Measurements from ENCODE around the gene SCRT2. TPM values are rescaled to one million over a fixed set of nuclear protein-coding genes. Genes with fewer than 3 reads are reported as not detected.
A peak's percentile ranks its signal among the peaks of the same experiment; 100 is the strongest.

Gene SCRT2
- total RNA-seq, 1 experiment from 2014 or later = not detected

GRCh38 chr20:684676-685319 lies 9.2 kb upstream of the SCRT2 start:
- Histone ChIP-seq H3T11ph (ENCODE audit: low read length) (no peak overlapping the region), H4K8ac (replicated peaks; ENCODE audit: insufficient read length, low read depth, low read length) (no peak overlapping the region), H3K4ac (ENCODE audit: low read depth, low read length) (no peak overlapping the region), H3K4me2 (ENCODE audit: insufficient read depth, insufficient read length, low read length) (no peak overlapping the region), H3K79me2 (ENCODE audit: insufficient read depth, low read length) (no peaks in the 10 kb centered on the region), H3K27ac (ENCODE audit: insufficient read length, low read depth, low read length) (no peak overlapping the region), H2BK12ac (ENCODE audit: insufficient read length, low read depth, low read length) (no peak overlapping the region), H4K5ac (ENCODE audit: insufficient read length, low read depth, low read length) (no peak overlapping the region), H2AK5ac (ENCODE audit: insufficient read length, low read length) (no peak overlapping the region), H2BK15ac (ENCODE audit: low read depth, low read length) (no peak overlapping the region), H2BK120ac (ENCODE audit: low read depth, low read length, poor library complexity, severe bottlenecking) (no peak overlapping the region), H3K9ac (ENCODE audit: extremely low read depth, insufficient read length, low read length) (no peak overlapping the region), H2BK20ac (ENCODE audit: low read depth, low read length, poor library complexity, severe bottlenecking) (no peak overlapping the region), H4K91ac (ENCODE audit: insufficient read length, low read depth, low read length) (no peak overlapping the region), H3K79me1 (ENCODE audit: insufficient read depth, low read depth, low read length, poor library complexity, severe bottlenecking) (no peaks in the 10 kb centered on the region), H3K14ac (ENCODE audit: insufficient read depth, low read length) (no peak overlapping the region), H4K20me1 (ENCODE audit: control insufficient read depth, insufficient read depth, insufficient read length) (no peaks in the 10 kb centered on the region), H3K9me3 (ENCODE audit: control insufficient read depth, low read depth, low read length) (no peaks in the 10 kb centered on the region), H3K23ac (ENCODE audit: insufficient read length, low read depth, low read length) (no peak overlapping the region), H2BK5ac (ENCODE audit: insufficient read length, low read length) (no peak overlapping the region), H3K18ac (ENCODE audit: insufficient read length, low read depth, low read length) (no peak overlapping the region), H2AFZ (ENCODE audit: low read length) (no peak overlapping the region), H3K27me3 (ENCODE audit: insufficient read depth, low read length) (0 out of 2 replicates have a peak, but pooled peaks cover 2% of the 10 kb centered on the region), H3K56ac (ENCODE audit: insufficient read length, low read depth, low read length) (no peak overlapping the region), H3K4me1 (ENCODE audit: insufficient read depth, low read length) (no peaks in the 10 kb centered on the region), H3K23me2 (ENCODE audit: insufficient read length, low read depth, low read length, poor library complexity, severe bottlenecking) (no peaks in the 10 kb centered on the region)
- Mint-ChIP-seq H3K27ac (0 out of 7 replicates have a peak overlapping the region, but pooled peaks of 1 of the 3 experiments have one; percentile 22), H3K4me1 (peaks cover 8 to 21% of the 10 kb centered on the region in 2 experiments), H3K27me3 (ENCODE audit: low read depth) (peaks cover 8% of the 10 kb centered on the region), H3K9me3 (no peaks in the 10 kb centered on the region), H3K36me3 (ENCODE audit: insufficient read depth in 1 of 3, low read depth in 3 of 3) (no peaks in the 10 kb centered on the region), H3K4me3 (no peak overlapping the region)
- no peak for DNase-seq
- TF ChIP-seq, protein P1, sequence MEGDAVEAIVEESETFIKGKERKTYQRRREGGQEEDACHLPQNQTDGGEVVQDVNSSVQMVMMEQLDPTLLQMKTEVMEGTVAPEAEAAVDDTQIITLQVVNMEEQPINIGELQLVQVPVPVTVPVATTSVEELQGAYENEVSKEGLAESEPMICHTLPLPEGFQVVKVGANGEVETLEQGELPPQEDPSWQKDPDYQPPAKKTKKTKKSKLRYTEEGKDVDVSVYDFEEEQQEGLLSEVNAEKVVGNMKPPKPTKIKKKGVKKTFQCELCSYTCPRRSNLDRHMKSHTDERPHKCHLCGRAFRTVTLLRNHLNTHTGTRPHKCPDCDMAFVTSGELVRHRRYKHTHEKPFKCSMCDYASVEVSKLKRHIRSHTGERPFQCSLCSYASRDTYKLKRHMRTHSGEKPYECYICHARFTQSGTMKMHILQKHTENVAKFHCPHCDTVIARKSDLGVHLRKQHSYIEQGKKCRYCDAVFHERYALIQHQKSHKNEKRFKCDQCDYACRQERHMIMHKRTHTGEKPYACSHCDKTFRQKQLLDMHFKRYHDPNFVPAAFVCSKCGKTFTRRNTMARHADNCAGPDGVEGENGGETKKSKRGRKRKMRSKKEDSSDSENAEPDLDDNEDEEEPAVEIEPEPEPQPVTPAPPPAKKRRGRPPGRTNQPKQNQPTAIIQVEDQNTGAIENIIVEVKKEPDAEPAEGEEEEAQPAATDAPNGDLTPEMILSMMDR (conservative IDR thresholded peaks at IDR 0.05) = no peak
- no CpG with 5 or more reads among the region's 4 CpGs for WGBS (ENCODE audit: extremely low coverage, insufficient read length, low lambda C conversion rate)

Data from H9 (cell line).